Measurements from ENCODE around the gene VPS51. TPM values are rescaled to one million over a fixed set of nuclear protein-coding genes. Genes with fewer than 3 reads are reported as not detected.
A peak's percentile ranks its signal among the peaks of the same experiment; 100 is the strongest.

Gene VPS51
- total and polyA plus RNA-seq, 2 of the 13 experiments (the other 11 are each of a cell fraction or from before 2014, with no cell fraction given), result 76.3 to 90.6 TPM

DNA sequence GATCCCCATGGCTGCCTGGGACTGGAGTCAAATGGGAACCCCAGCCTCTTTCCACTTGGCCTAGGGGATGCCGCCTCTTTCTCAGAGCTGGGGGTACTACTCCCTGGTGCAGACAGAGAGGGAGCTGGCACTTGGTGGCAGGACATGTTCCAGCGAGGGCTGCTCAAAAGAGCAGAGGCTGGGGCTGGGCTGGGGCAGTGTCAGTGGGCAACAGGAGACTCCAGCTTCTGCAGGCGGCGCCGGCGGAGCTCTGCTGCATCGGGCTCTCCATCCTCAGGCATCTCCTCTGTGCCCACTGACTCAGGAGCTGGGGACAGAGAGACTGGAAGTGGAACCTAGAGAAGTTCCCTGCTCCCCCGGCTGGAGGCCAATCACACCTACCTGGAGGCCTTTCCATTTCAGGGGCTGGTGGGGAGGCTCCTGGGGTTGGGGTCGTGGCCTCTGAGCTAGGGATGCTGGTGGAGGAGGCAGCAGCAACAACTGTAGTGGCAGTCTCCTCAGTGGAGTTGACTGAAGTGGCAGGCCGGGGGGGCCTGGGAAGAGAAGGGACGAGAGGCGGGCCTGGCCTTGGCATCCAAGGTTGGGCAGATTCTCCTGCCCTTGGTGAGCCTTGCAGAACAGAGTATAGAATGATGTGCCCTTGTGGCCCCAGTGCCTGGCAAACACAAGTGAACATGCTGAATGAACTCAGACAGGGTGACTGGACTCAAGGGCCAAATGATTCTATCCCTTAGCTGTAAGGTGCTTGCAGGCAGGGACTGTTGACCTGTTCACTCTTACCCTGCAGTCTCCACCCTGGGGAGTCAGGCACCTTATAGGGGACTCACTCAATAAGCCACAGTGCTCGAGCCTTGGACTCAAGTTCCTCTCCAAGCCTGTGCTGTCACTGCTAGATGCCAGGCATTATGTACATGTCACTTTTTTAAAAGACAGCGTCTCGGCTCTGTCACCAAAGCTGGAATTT is 32.5 kb downstream of the VPS51 start:
- 100% methylated on average over 7 of the region's 15 CpGs for WGBS (ENCODE audit: low lambda C conversion rate)
- H4K20me1 ChIP-seq (ENCODE audit: insufficient read depth, low read length), result peaks cover 17% of the 10 kb centered on the region
- H3K27me3 ChIP-seq (ENCODE audit: control insufficient read depth in 1 of 2, insufficient read depth in 2 of 2, low read length in 2 of 2), result no peaks in the 10 kb centered on the region
- peaks cover 47 to 80% of the 10 kb centered on the region in 2 experiments for H3K36me3 ChIP-seq (replicated peaks in 1 of 2; ENCODE audit: control insufficient read depth in 1 of 2, insufficient read depth in 2 of 2, low read length in 2 of 2)
- POLR2A ChIA-PET, result interaction anchor here (0.6 to 2.8 kb wide), 4 partner anchors 10 to 291 kb away, joined by 3 to 12 read pairs (median 6); partner anchors contain the start of gene ZNHIT2
- peaks cover 34% of the 10 kb centered on the region for H3K79me2 ChIP-seq (ENCODE audit: insufficient read depth, low read length)
- H3K4me1 ChIP-seq (ENCODE audit: insufficient read depth, low read length), result peaks cover 27% of the 10 kb centered on the region
- CTCF ChIA-PET (ENCODE audit: low intra/inter-chr PET ratio, low total read pairs), result no interaction called here
- DNase-seq (ENCODE audit: low spot score) (no peak), ATAC-seq (no peak), FAIRE-seq (no peak)
- H3K9ac ChIP-seq (ENCODE audit: insufficient read depth, low read depth, low read length), result no peak overlapping the region
- H3K4me3 ChIP-seq (replicated peaks in 1 of 3; ENCODE audit: insufficient read depth in 1 of 3, low read depth in 2 of 3, low read length in 3 of 3), result no peak overlapping the region
- H3K4me2 ChIP-seq (ENCODE audit: low read depth, low read length), result no peak overlapping the region
- in situ Hi-C loops (cut with HindIII; ENCODE audit: extremely low pct_ligation_motif_present, low pct_unique_long_range_greater_than_20kb), result no loop called here
- intact Hi-C loops (cut with micrococcal nuclease; ENCODE audit: unreplicated experiment), result no loop called here
- H3K27ac ChIP-seq (ENCODE audit: extremely low read length, insufficient read depth, low read length), result no peak overlapping the region
- no peak overlapping the region for H2AFZ ChIP-seq (ENCODE audit: low read length)
- BruUV-seq (replicated peaks), result no TSS peak
- no peaks in the 10 kb centered on the region for H3K9me3 ChIP-seq (ENCODE audit: low read length)
- TF ChIP-seq, protein P1, sequence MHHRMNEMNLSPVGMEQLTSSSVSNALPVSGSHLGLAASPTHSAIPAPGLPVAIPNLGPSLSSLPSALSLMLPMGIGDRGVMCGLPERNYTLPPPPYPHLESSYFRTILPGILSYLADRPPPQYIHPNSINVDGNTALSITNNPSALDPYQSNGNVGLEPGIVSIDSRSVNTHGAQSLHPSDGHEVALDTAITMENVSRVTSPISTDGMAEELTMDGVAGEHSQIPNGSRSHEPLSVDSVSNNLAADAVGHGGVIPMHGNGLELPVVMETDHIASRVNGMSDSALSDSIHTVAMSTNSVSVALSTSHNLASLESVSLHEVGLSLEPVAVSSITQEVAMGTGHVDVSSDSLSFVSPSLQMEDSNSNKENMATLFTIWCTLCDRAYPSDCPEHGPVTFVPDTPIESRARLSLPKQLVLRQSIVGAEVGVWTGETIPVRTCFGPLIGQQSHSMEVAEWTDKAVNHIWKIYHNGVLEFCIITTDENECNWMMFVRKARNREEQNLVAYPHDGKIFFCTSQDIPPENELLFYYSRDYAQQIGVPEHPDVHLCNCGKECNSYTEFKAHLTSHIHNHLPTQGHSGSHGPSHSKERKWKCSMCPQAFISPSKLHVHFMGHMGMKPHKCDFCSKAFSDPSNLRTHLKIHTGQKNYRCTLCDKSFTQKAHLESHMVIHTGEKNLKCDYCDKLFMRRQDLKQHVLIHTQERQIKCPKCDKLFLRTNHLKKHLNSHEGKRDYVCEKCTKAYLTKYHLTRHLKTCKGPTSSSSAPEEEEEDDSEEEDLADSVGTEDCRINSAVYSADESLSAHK (CRISPR knock-in tag; IDR thresholded peaks at IDR 0.05; ENCODE audit: borderline replicate concordance), result no peak
- TF ChIP-seq ZNF253 (CRISPR knock-in tag; IDR thresholded peaks at IDR 0.05; ENCODE audit: borderline replicate concordance) (no peak), ZNF333 (CRISPR knock-in tag; IDR thresholded peaks at IDR 0.05; ENCODE audit: borderline replicate concordance) (no peak), HOXD1 (CRISPR knock-in tag; IDR thresholded peaks at IDR 0.05) (no peak), TCF7L2 (IDR thresholded peaks at IDR 0.05; ENCODE audit: low read depth, low read length) (no peak), POLR2G (IDR thresholded peaks at IDR 0.05; ENCODE audit: low read depth, low read length) (peak; percentile 44; the same call in 1 of the 2 replicates), POLR2A (IDR thresholded peaks at IDR 0.05; ENCODE audit: insufficient read depth in 1 of 2, low read depth in 2 of 2, low read length in 2 of 2) (peak in 1 of 2 experiments; percentile 7; a peak in 2 of 4 replicates), AGO2 (optimal IDR thresholded peaks at IDR 0.05; ENCODE audit: low read depth, low read length) (peak; percentile 86), ZNF33A (CRISPR knock-in tag; IDR thresholded peaks at IDR 0.05; ENCODE audit: borderline replicate concordance) (no peak), ZNF326 (CRISPR knock-in tag; IDR thresholded peaks at IDR 0.05; ENCODE audit: borderline replicate concordance) (no peak), ZNF430 (CRISPR knock-in tag; IDR thresholded peaks at IDR 0.05) (no peak), ZNF329 (CRISPR knock-in tag; IDR thresholded peaks at IDR 0.05; ENCODE audit: low read depth) (no peak), KAT2B (IDR thresholded peaks at IDR 0.05; ENCODE audit: borderline replicate concordance, low read depth, low read length) (no peak), ZNF737 (CRISPR knock-in tag; IDR thresholded peaks at IDR 0.05; ENCODE audit: borderline replicate concordance) (no peak), AGO1 (IDR thresholded peaks at IDR 0.05; ENCODE audit: low read depth, low read length, poor library complexity, severe bottlenecking) (peak; percentile 47), ZNF331 (CRISPR knock-in tag; IDR thresholded peaks at IDR 0.05) (no peak), ZNF619 (CRISPR knock-in tag; IDR thresholded peaks at IDR 0.05) (no peak), ZNF672 (CRISPR knock-in tag; IDR thresholded peaks at IDR 0.05) (no peak)
